Sigmoid colon (tissue), 7 donors: ENCODE data around the gene USP34. TPM values are rescaled to one million over a fixed set of nuclear protein-coding genes. Genes with fewer than 3 reads are reported as not detected.
"Not testable (repeated sequence)": the region's sequence is repeated elsewhere in the genome, so short reads cannot be mapped to it uniquely, and the experiment has no call there.

Experiments
- DNase-seq: peaks from one replicate; pipeline ENCODE4 v3.0.0-alpha.2; 2019
- H3K27ac ChIP-seq, 4 donors: fragments of 200-600 bp; sonication (generic); one replicate each; pipeline ENCODE4 v1.5.1; 2016 to 2019; ENCODE audit warnings: mild to moderate bottlenecking in 1 of 4
- H3K27me3 ChIP-seq, 3 donors: fragments of 200-600 bp; sonication (generic); one replicate each; pipeline ENCODE4 v1.5.1; 2019; ENCODE audit warnings: mild to moderate bottlenecking in 1 of 3
- H3K36me3 ChIP-seq, 4 donors: fragments of 200-600 bp; sonication (generic); one replicate each; pipeline ENCODE4 v1.5.1; 2016 to 2019
- H3K4me1 ChIP-seq, 4 donors: fragments of 200-600 bp; sonication (generic); one replicate each; pipeline ENCODE4 v1.5.1; 2017 to 2019
- H3K4me3 ChIP-seq, 4 donors: fragments of 200-600 bp; sonication (generic); one replicate each; pipeline ENCODE4 v1.5.1; 2017 to 2019; ENCODE audit warnings: mild to moderate bottlenecking in 2 of 4, moderate library complexity in 1 of 4
- H3K9me3 ChIP-seq, 4 donors: fragments of 200-600 bp in 3 of 4; sonication (generic) in 3 of 4; one replicate each; pipeline versions ENCODE4 v1.5.1 to v1.6.1; 2013 to 2019
- CTCF ChIP-seq, 4 experiments: fragments of 450-650 bp in 3 of 4; fragments of 200-600 bp in 1 of 4; IDR thresholded peaks; one replicate each; pipeline ENCODE4 v1.5.1; 2016 to 2019; ENCODE audit warnings: antibody characterized with exemption in 4 of 4, mild to moderate bottlenecking in 3 of 4, moderate library complexity in 2 of 4
- EP300 ChIP-seq, 4 donors: sonication (generic); formaldehyde crosslinking; IDR thresholded peaks; one replicate each; pipeline ENCODE4 v1.6.1; 2017; ENCODE audit warnings: antibody characterized with exemption in 4 of 4
- POLR2A ChIP-seq, 2 donors: fragments of 450-650 bp; IDR thresholded peaks; one replicate each; pipeline ENCODE4 v1.6.1; 2016; ENCODE audit warnings: antibody characterized with exemption in 2 of 2, mild to moderate bottlenecking in 2 of 2, moderate library complexity in 2 of 2
- POLR2AphosphoS5 ChIP-seq, 4 donors: sonication (generic); formaldehyde crosslinking; IDR thresholded peaks; one replicate each; pipeline ENCODE4 v1.6.1; 2017; ENCODE audit warnings: antibody characterized with exemption in 4 of 4
- WGBS, 2 donors: extraction: QIAGEN DNeasy Blood & Tissue Kit; methylation state at CpG; one replicate each; pipeline ENCODE4 v1.1.7; 2013; 5-methylcytosine and 5-hydroxymethylcytosine counted together
- intact Hi-C: fragments of 100-400 bp; cut with DNase I; formaldehyde crosslinking; loops from one replicate; pipeline ENCODE4 v1.15.1; 2023
- polyA plus RNA-seq, 3 donors: library from polyadenylated mRNA; stranded (reverse); fragments of 200-250 nt; gene quantifications; one replicate each; pipeline ENCODE4 v1.2.3, GENCODE V29; 2013
- total RNA-seq, 4 donors: library from RNA; depleted of rRNA; stranded (reverse); fragments of >200 nt; gene quantifications; one replicate each; pipeline ENCODE4 v1.1.0, GENCODE V29; 2016
- donor health status: healthy with polysubstance abuse.
- donor health status: Bipolar disorder and iron deficiency.
- donor health status: healthy.

The USP34 gene
- total and polyA plus RNA-seq, 7 donors: 23.6 to 158 (median 135) TPM

- Histone ChIP-seq H3K4me1 (peaks cover 0 to 27% (median 26%) of the 10 kb centered on the region in 4 donors), H3K36me3 (no peaks in the 10 kb centered on the region), H3K9me3 (no peaks in the 10 kb centered on the region), H3K27me3 (no peaks in the 10 kb centered on the region), H3K4me3 (no peak overlapping the region), H3K27ac (no peak overlapping the region)
- DNase-seq: no peak
- WGBS, 2 donors: 88 to 89% methylated on average over 8 of the region's 8 CpGs
- TF ChIP-seq CTCF (IDR thresholded peaks at IDR 0.05) (no peak), EP300 (IDR thresholded peaks at IDR 0.05) (no peak), POLR2A (IDR thresholded peaks at IDR 0.05) (no peak), POLR2AphosphoS5 (IDR thresholded peaks at IDR 0.05) (no peak)
- intact Hi-C loops: loop anchor here (5.0 kb wide), 3 partner anchors 108 to 623 kb away; partner anchors contain the start of genes BCL11A, SANBR and XPO1
Measured at GRCh38 chr2:61175036-61175435, 295.9 kb downstream of the USP34 start.

GRCh38 chr2:61173116-61173515, 297.8 kb downstream of the USP34 start:
- Histone ChIP-seq H3K9me3 (no peaks in the 10 kb centered on the region), H3K4me1 (peaks cover 0 to 8% (median 7%) of the 10 kb centered on the region in 4 donors), H3K27me3 (no peaks in the 10 kb centered on the region), H3K4me3 (no peak overlapping the region), H3K27ac (no peak overlapping the region), H3K36me3 (no peaks in the 10 kb centered on the region)
- 86 to 91% methylated on average over 4 of the region's 4 CpGs for WGBS, 2 donors
- intact Hi-C loops: no loop called here
- TF ChIP-seq CTCF (IDR thresholded peaks at IDR 0.05) (no peak), POLR2A (IDR thresholded peaks at IDR 0.05) (no peak), EP300 (IDR thresholded peaks at IDR 0.05) (no peak)
- DNase-seq: no peak

GRCh38 chr2:61172671-61173070, 298.2 kb downstream of the USP34 start:
- H3K27ac ChIP-seq: no peak overlapping the region
- peaks cover 0 to 6% (median 5%) of the 10 kb centered on the region in 4 donors for H3K4me1 ChIP-seq
- H3K9me3 ChIP-seq: no peaks in the 10 kb centered on the region
- H3K36me3 ChIP-seq: no peaks in the 10 kb centered on the region
- no peak for DNase-seq
- intact Hi-C loops: no loop called here
- H3K4me3 ChIP-seq: no peak overlapping the region
- TF ChIP-seq POLR2AphosphoS5 (IDR thresholded peaks at IDR 0.05): no peak
- no peak for TF ChIP-seq CTCF (IDR thresholded peaks at IDR 0.05)
- no peak for TF ChIP-seq POLR2A (IDR thresholded peaks at IDR 0.05)
- no peaks in the 10 kb centered on the region for H3K27me3 ChIP-seq
- WGBS, 2 donors: 72 to 82% methylated on average over 1 of the region's 1 CpG

- intact Hi-C loops: no loop called here
- H3K4me3 ChIP-seq: no peak overlapping the region
- H3K36me3 ChIP-seq: peaks cover 0 to 43% (median 16%) of the 10 kb centered on the region in 4 donors
- no peaks in the 10 kb centered on the region for H3K9me3 ChIP-seq
- TF ChIP-seq POLR2AphosphoS5 (IDR thresholded peaks at IDR 0.05) (no peak), EP300 (IDR thresholded peaks at IDR 0.05) (no peak), CTCF (IDR thresholded peaks at IDR 0.05) (no peak), POLR2A (IDR thresholded peaks at IDR 0.05) (no peak)
- 94 to 96% methylated on average over 10 of the region's 10 CpGs for WGBS, 2 donors
- DNase-seq: no peak
- H3K4me1 ChIP-seq: no peaks in the 10 kb centered on the region
- no peaks in the 10 kb centered on the region for H3K27me3 ChIP-seq
- H3K27ac ChIP-seq: no peak overlapping the region
Measured at GRCh38 chr2:61167579-61167978, 303.3 kb downstream of the USP34 start.

GRCh38 chr2:61165946-61166345, 304.9 kb downstream of the USP34 start:
- WGBS, 2 donors: 92 to 94% methylated on average over 3 of the region's 3 CpGs
- no peaks in the 10 kb centered on the region for H3K9me3 ChIP-seq
- no peak overlapping the region for H3K27ac ChIP-seq
- H3K4me3 ChIP-seq: no peak overlapping the region
- H3K4me1 ChIP-seq: no peaks in the 10 kb centered on the region
- H3K36me3 ChIP-seq: peaks cover 0 to 44% (median 16%) of the 10 kb centered on the region in 4 donors
- H3K27me3 ChIP-seq: no peaks in the 10 kb centered on the region
- no peak for DNase-seq
- TF ChIP-seq POLR2AphosphoS5 (IDR thresholded peaks at IDR 0.05): no peak
- TF ChIP-seq EP300 (IDR thresholded peaks at IDR 0.05): no peak
- intact Hi-C loops: no loop called here

GRCh38 chr2:61165082-61165481, 305.8 kb downstream of the USP34 start:
- H3K4me3 ChIP-seq, DNase-seq, H3K9me3 ChIP-seq, H3K4me1 ChIP-seq, intact Hi-C loops, H3K27me3 ChIP-seq, H3K27ac ChIP-seq: not testable (repeated sequence)
- 94 to 95% methylated on average over 7 of the region's 7 CpGs for WGBS, 2 donors
- H3K36me3 ChIP-seq: peaks cover 0 to 44% (median 16%) of the 10 kb centered on the region in 4 donors
